ENCODE data around the gene TOGARAM2. TPM values are rescaled to one million over a fixed set of nuclear protein-coding genes. Genes with fewer than 3 reads are reported as not detected.

The TOGARAM2 gene
- total and polyA plus RNA-seq, 2 of the 8 experiments (the other 6 are each of a cell fraction or from before 2014, with no cell fraction given) = 0.42 to 1.4 TPM

DNA sequence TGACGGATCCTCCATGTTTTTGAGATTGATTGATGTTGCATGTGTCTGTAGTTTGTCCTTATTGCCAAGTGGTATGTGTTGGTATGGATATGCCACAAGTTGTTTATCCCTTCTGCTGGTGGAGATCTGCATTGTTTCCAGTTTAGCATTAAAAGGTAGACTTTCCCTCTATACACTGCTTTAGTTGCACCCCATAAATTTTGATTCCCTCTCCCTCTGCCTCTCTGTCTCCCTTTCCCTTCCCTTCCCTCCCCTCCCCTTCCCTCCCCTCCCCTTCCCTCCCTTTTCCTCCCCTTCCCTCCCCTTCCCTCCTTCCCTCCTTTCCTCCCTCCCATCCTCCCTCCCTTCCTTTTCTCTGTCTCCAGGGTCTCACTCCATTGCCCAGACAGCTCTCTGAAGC is 18.6 kb upstream of the TOGARAM2 start:
- WGBS, 2 experiments (ENCODE audit: extremely low coverage in 1 of 2, insufficient coverage in 1 of 2, insufficient read length in 1 of 2, insufficient replicate concordance in 2 of 2, low coverage in 1 of 2, low lambda C conversion rate in 2 of 2, missing lambda C conversion rate in 1 of 2) = 83% methylated on average over 1 of the region's 1 CpG; no CpG with 5 or more reads in 1 of the 2 experiments
- no peak overlapping the region for H3K4ac ChIP-seq (replicated peaks; ENCODE audit: insufficient read length, low read depth, low read length)
- no peaks in the 10 kb centered on the region for H3K36me3 ChIP-seq (ENCODE audit: control insufficient read depth in 2 of 4, insufficient read depth in 4 of 4, low read length in 3 of 4)
- no peak overlapping the region for H4K91ac ChIP-seq (replicated peaks; ENCODE audit: insufficient read length, low read length)
- H3K23ac ChIP-seq (ENCODE audit: insufficient read length) = no peak overlapping the region
- H2AFZ ChIP-seq (ENCODE audit: low read length) = no peak overlapping the region
- no peak overlapping the region for H4K5ac ChIP-seq (ENCODE audit: insufficient read length, low read depth, low read length)
- POLR2A ChIA-PET (ENCODE audit: partially characterized antibody) = no interaction called here
- H4K20me1 ChIP-seq (replicated peaks in 1 of 2; ENCODE audit: control insufficient read depth in 1 of 2, insufficient read depth in 2 of 2, low read length in 2 of 2) = no peaks in the 10 kb centered on the region
- peaks cover 0 to 3% (median 0%) of the 10 kb centered on the region in 4 experiments; a peak in 1 of 7 replicates for H3K4me1 ChIP-seq (replicated peaks in 1 of 4; ENCODE audit: control insufficient read depth in 3 of 4, insufficient read depth in 4 of 4, low read length in 3 of 4)
- CTCF ChIA-PET (ENCODE audit: partially characterized antibody) = no interaction called here
- H3K14ac ChIP-seq (ENCODE audit: insufficient read length) = no peak overlapping the region
- H3K79me2 ChIP-seq (ENCODE audit: control insufficient read depth in 1 of 2, insufficient read depth in 2 of 2, low read length in 2 of 2) = no peaks in the 10 kb centered on the region
- no peak overlapping the region for H3K9ac ChIP-seq (replicated peaks in 1 of 4; ENCODE audit: extremely low read depth in 1 of 4, low read depth in 3 of 4, low read length in 3 of 4)
- H3K9me3 ChIP-seq (ENCODE audit: insufficient read depth in 2 of 2, low read depth in 1 of 2, low read length in 1 of 2) = no peaks in the 10 kb centered on the region
- H3K56ac ChIP-seq (replicated peaks; ENCODE audit: insufficient read length, low read depth, low read length) = no peak overlapping the region
- FAIRE-seq (no peak), DNase-seq (ENCODE audit: low read depth in 1 of 2, low spot score in 2 of 2) (no peak)
- H3K79me1 ChIP-seq (ENCODE audit: low read depth, low read length) = no peaks in the 10 kb centered on the region
- TF ChIP-seq SP4 (IDR thresholded peaks at IDR 0.05; ENCODE audit: low read length) (no peak), GABPA (IDR thresholded peaks at IDR 0.05; ENCODE audit: borderline replicate concordance, insufficient read depth, low read length) (no peak), SAP30 (IDR thresholded peaks at IDR 0.05; ENCODE audit: insufficient read depth, insufficient replicate concordance, low read length) (no peak), ZNF274 (IDR thresholded peaks at IDR 0.05; ENCODE audit: borderline replicate concordance, extremely low read depth, low read length) (no peak), EZH2 (IDR thresholded peaks at IDR 0.05; ENCODE audit: low read depth, low read length, severe bottlenecking) (no peak)
- TF ChIP-seq, protein P1, sequence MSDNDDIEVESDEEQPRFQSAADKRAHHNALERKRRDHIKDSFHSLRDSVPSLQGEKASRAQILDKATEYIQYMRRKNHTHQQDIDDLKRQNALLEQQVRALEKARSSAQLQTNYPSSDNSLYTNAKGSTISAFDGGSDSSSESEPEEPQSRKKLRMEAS (IDR thresholded peaks at IDR 0.05) = no peak
- TF ChIP-seq, protein P2, sequence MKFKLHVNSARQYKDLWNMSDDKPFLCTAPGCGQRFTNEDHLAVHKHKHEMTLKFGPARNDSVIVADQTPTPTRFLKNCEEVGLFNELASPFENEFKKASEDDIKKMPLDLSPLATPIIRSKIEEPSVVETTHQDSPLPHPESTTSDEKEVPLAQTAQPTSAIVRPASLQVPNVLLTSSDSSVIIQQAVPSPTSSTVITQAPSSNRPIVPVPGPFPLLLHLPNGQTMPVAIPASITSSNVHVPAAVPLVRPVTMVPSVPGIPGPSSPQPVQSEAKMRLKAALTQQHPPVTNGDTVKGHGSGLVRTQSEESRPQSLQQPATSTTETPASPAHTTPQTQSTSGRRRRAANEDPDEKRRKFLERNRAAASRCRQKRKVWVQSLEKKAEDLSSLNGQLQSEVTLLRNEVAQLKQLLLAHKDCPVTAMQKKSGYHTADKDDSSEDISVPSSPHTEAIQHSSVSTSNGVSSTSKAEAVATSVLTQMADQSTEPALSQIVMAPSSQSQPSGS (IDR thresholded peaks at IDR 0.05; ENCODE audit: low read length) = no peak
- TF ChIP-seq, protein P3, sequence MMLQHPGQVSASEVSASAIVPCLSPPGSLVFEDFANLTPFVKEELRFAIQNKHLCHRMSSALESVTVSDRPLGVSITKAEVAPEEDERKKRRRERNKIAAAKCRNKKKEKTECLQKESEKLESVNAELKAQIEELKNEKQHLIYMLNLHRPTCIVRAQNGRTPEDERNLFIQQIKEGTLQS (IDR thresholded peaks at IDR 0.05; ENCODE audit: insufficient read depth, low read depth, low read length) = no peak
- no peaks in the 10 kb centered on the region for H3K23me2 ChIP-seq (ENCODE audit: low read depth, low read length)
- H2BK20ac ChIP-seq (ENCODE audit: low read length) = no peak overlapping the region
- H3K18ac ChIP-seq (ENCODE audit: extremely low read depth, low read length) = no peak overlapping the region
- H2BK15ac ChIP-seq (ENCODE audit: low read length) = no peak overlapping the region
- H3K4me3 ChIP-seq (ENCODE audit: extremely low read depth in 1 of 4, insufficient read depth in 2 of 4, low read depth in 3 of 4, low read length in 4 of 4) = no peak overlapping the region
- no peak overlapping the region for H2AK5ac ChIP-seq (ENCODE audit: low read depth, low read length)
- H2BK120ac ChIP-seq (replicated peaks; ENCODE audit: low read depth, low read length) = no peak overlapping the region
- no peak overlapping the region for H3K27ac ChIP-seq (ENCODE audit: low read depth, low read length)
- no peak overlapping the region for H3K4me2 ChIP-seq (ENCODE audit: insufficient read depth in 1 of 2, low read depth in 2 of 2, low read length in 2 of 2)
- H4K8ac ChIP-seq (ENCODE audit: extremely low read depth, insufficient read depth, low read length) = no peak overlapping the region
- H2BK12ac ChIP-seq (ENCODE audit: low read depth, low read length) = no peak overlapping the region
- no peak overlapping the region for H2BK5ac ChIP-seq (ENCODE audit: low read depth, low read length)
- H3K27me3 ChIP-seq (replicated peaks in 1 of 4; ENCODE audit: control insufficient read depth in 3 of 4, extremely low read depth in 1 of 4, insufficient read depth in 3 of 4, low read length in 3 of 4) = no peaks in the 10 kb centered on the region

Data from H1 (cell line).